GM18519 (cell line): ENCODE measurements around the gene FSD1L.
"Not testable (repeated sequence)": the region's sequence is repeated elsewhere in the genome, so short reads cannot be mapped to it uniquely, and the experiment has no call there.

Source experiments
- ATAC-seq: cut with Tn5 transposase; IDR thresholded peaks from one replicate; pipeline ENCODE4 v1.9.1; 2021; ENCODE audit warnings: mild to moderate bottlenecking, moderate library complexity; ENCODE audit not compliant: unreplicated experiment, low FRiP score

Gene FSD1L

GRCh38 chr9:105475302-105475701, 27.5 kb downstream of the FSD1L start:
- no peak for ATAC-seq

DNA sequence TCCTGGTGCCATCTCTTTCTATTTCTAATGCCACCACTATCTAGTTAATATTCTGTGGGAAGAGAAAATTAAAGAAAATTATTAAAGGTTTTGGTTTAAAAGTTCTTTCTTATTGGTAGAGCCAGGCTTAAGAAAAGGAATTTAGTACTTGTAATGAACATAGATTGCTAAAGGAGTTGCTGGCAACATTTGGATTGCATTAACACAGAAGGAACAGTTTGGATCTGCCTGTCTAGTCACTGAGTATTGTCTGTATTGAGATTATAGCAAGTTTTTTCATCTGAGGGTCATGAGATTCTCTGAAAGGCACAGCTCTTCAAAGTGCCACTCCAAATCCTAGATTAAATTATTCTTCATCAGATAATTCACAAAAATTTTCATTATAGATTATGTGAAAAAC, 32.0 kb downstream of the FSD1L start:
- no peak for ATAC-seq

- ATAC-seq, result peak; percentile 84
Observed at GRCh38 chr9:105483618-105484017, 35.8 kb downstream of the FSD1L start.

- no peak for ATAC-seq
Observed at GRCh38 chr9:105484226-105484625, 36.4 kb downstream of the FSD1L start.

- no peak for ATAC-seq
Observed at GRCh38 chr9:105485131-105485530, 37.3 kb downstream of the FSD1L start.

- no peak for ATAC-seq
Observed at GRCh38 chr9:105496826-105497225, 49.0 kb downstream of the FSD1L start.

DNA sequence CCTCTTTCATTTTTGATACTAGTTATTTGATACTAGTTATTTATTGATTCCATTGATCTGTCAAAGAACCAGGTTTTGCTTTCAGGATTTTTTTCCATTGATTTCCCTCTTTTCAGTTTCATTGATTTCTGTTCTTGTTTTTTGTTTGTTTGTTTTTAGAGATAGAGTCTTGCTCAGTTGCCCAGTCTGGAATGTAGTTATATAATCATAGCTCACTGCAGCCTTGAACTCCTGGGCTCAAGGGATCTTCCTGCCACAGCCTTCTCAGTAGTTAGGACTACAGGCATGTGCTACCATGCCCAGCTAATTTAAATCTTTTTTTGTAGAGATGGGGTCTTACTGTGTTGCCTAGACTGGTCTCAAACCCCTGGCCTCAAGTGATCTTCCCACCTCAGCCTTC, 49.9 kb downstream of the FSD1L start:
- ATAC-seq, result no peak

DNA sequence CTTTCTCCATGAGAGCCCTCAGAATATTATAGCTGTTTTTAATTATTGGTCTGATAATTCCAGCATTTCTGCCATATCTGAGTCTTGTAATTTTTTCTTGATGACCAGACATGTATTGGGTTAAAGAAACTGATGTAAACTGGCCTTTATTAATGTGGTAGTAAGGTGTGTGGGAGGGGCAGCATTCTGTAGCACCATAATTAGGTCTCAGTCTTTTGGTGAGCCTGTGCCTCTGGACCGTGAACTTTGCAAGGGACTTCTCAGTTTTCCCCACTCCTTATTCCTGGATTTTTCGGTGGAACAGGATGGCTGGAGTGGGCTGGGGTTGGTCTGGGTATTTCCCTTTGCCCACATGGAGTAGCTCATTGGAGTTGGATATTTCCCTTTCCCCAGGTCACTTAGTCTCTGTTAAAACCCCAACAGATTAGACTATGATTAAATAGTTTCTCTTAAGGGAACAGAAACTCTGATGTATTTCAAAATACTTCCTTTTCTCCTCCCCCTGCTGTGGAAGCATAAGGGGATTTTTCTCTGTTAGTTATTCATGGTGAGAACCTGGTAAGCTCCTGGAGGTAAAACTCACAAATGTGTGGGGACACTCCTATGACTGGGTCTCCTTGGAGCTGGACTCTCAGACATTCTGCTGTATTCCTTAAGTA, 52.4 kb downstream of the FSD1L start:
- peak; percentile 74 for ATAC-seq

DNA sequence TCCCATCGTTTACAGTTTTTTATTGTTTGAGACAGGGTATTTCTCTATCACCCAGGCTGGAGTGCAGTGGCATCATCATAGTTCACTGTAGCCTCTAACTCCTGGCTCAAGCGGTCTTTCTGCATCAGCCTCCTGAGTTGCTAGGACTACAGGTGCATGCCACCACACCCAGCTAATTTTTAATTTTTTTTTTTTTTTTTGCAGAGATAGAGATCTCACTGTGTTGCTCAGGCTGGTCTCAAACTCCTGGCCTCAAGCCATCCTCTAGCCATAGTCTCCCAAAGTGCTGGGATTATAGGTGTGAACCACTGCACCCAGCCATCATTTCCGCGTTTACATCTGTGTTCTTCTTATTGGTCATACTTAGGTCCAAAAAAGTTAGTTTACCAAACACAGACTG, 53.6 kb downstream of the FSD1L start:
- ATAC-seq, result no peak

DNA sequence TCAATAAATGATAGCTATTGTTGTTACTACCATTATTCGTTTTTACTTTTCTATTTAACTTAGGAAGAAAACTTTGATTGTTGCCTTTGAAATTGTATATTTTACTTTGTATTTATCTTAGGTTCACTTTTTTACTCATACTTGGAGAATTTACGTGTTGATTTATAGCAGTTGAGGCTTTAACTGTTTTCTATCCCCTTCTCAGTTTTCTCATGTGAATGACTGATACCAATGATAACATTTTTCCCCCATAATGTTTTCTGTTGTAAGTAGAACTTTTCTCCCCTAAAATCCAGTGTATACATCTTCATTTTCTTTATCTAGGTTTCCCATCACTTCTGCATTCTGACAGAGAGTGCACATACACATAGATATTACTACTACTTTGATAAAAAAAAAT, 54.4 kb downstream of the FSD1L start:
- no peak for ATAC-seq

DNA sequence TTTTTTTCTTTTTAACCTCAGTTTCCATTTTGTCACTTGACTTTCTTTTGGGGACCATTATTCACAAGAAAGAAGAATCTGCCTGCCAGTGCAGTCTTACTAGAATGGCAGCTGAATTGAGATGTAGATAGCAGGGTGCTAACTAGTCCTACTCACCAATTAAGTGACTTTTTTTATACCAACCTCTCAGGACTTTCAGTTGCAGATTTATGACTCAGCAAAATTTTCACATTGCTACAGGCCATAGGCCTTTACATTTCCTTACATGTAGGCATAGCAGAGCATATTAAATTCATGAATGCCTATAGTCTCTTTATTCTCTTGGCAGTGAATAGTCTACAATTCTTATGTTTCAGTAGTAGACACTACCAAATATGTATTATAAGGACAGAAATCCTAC, 56.0 kb downstream of the FSD1L start:
- ATAC-seq, result peak; percentile 55

GRCh38 chr9:105507096-105507790, 59.4 kb downstream of the FSD1L start:
- no peak for ATAC-seq

GRCh38 chr9:105508530-105508929, 60.7 kb downstream of the FSD1L start:
- ATAC-seq, result no peak

- ATAC-seq, result no peak
Observed at GRCh38 chr9:105510024-105510423, 62.2 kb downstream of the FSD1L start.

- no peak for ATAC-seq
Observed at GRCh38 chr9:105511446-105511845, 63.6 kb downstream of the FSD1L start.

DNA sequence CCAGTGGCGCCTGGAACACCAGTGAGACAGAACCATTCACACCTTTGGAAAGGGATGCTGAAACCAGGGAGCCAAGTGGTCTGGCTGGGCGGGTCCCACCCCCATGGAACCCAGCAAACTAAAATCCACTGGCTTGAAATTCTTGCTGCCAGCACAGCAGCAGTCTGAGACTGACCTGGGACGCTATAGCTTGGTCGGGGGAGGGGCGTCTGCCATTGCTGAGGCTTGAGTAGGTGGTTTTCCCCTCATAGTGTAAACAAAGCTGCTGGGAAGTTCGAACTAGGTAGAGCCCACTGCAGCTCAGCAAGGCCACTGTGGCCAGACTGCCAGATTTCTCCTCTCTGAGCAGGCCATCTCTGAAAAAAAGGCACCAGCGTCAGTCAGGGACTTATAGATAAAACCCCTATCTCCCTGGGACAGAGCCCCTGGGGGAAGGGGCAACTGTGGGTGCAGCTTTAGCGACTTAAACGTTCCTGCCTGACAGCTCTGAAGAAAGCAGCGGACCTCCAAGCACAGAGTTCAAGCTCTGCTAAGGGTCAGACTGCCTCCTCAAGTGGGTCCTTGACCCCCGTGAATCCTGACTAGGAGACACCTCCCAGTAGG, 68.1 kb downstream of the FSD1L start:
- no peak for ATAC-seq

DNA sequence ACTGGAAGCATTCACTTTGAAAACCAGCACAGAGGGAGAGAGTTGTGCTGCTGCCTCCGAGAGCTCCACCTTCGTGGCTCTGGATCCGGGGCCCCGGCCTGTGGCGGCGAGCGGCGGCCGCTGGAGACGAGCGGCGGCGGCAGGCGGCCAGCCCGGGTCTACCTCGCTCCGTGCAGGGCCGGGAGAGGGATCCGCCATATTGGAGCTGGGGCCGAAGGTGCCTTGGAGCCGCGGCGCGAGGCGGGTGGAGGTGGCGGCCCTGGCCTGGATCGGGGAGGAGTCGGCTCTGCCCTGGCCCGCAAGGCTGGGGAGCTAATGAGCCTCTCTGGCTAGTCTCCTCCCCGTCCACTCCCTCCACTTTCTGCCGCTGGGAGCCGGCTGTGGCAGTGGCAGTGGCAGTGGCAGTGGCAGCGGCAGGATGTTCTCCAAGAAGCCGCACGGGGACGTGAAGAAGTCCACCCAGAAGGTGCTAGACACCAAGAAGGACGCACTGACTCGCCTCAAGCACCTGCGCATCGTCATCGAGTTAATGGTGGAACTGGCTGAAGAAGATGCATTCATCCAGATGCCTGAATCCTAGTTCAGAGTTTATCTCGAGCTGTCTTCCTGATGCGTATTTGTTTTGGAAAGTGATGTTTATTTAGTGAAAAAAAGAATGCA, 72.0 kb downstream of the FSD1L start:
- ATAC-seq, result not testable (repeated sequence)

DNA sequence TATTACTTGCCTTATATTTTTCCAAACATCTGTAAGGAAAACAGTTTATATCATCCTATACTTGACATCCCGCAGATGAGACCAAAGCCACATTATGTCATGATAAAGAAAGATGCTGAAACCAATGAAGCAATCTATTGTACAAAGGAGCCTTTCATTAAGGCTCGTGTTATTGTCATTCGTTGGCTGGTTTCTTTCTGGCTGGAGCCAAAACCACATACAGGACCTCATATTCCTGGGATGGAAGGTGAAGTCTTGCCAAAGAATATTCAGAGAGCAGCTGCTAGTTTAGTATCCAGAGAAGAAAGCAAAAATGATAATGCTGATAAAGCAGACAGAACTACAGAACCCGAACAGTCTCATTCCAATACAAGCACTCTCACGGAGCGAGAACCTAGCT, 73.2 kb downstream of the FSD1L start:
- not testable (repeated sequence) for ATAC-seq

DNA sequence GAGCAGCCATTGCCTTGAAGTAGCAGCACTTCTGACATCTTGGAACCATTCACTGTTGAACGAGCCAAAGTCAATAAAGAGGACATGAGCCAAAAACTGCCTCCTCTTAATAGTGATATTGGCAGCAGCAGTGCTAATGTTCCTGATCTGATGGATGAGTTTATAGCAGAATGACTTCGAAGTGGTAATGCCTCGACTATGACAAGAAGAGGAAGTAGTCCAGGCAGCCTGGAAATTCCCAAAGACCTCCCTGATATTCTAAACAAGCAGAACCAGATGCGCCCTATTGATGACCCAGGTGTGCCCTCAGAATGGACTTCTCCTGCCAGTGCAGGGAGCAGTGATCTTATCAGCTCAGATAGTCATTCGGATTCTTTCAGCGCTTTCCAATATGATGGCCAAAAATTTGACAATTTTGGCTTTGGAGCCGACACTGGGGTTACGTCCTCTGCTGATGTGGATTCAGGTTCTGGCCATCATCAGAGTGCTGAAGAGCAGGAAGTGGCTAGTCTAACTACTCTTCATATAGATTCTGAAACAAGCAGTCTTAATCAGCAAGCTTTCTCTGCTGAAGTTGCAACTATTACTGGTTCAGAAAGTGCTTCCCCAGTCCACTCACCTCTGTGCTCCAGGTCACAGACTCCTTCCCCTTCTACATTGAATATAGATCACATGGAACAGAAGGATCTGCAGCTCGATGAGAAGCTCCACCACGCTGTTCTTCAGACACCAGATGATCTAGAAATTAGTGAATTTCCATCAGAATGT, 75.0 kb downstream of the FSD1L start:
- ATAC-seq, result peak; percentile 88

GRCh38 chr9:105531530-105531929, 83.7 kb downstream of the FSD1L start:
- ATAC-seq, result no peak
